HG03469 (cell line): ENCODE results near the gene DDX52.
"Not testable (repeated sequence)": the region's sequence is repeated elsewhere in the genome, so short reads cannot be mapped to it uniquely, and the experiment has no call there.

Experiments
- ATAC-seq: cut with Tn5 transposase; IDR thresholded peaks from one replicate; pipeline ENCODE4 v1.9.1; 2021; ENCODE audit warnings: mild to moderate bottlenecking, moderate library complexity, moderate number of reproducible peaks; ENCODE audit not compliant: unreplicated experiment

The DDX52 gene

DNA sequence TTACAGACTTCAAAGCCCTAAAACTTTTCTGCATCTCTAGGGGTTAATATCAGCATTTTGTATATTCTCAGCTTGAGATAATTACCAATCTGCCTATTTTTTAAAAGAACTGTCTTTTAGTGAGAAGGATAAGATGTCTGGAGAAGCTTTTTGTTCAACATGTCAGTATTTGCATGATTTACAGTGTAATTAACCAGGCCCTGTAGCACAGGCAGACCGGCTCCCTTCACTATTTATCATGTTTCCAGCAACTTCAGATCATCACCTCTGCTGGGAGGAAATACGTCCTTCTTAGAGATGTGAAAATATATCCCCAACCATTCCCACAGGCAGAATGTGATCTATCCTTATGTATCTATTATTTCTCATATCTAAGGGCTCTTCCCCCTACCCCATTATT, 8.6 kb upstream of the DDX52 start:
- no peak for ATAC-seq

DNA sequence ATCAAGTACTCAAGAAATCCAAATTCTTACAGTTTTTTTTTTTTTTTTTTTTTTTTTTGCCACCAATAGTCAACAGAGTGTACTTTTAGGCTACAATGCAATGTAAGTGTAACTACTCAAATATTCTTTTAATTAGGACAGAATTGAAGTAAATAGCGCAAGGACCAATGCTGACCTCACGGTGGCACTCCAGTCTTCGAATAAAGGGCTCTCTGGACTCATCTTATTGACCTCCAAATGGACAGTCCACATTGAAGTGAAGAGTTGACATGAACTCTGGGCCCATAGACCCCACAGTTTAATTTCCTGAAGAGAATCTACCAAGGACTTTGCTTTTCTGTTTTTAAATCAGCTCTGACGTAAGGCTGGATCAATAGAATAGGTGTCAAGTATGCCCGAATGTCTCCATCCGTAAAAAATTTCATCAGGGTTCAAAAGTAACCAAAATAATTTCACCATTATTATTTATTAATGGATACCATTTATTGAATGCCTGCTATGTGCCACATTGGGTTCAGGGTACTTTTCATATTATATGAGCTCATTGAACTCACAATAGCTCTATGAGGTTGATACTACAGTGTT, 7.3 kb upstream of the DDX52 start:
- ATAC-seq, result no peak

DNA sequence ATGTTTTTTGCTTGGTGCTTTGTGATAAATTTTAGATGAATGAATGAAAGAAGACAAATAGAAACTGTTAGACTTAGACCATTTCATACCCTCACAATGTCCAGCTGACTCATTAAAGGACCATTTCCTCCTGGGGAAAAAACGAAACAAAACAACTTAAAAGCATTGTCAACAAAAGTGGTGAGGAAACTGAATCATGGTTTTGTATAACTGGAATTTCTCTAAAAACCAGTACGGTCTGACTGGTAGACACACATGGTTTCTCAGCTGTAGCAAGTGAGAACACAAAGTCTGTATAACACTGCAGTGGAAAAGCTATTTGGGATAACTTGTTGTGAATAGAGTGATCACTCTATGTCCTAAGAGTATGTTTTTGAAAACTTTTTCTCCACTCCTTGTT, 5.3 kb upstream of the DDX52 start:
- ATAC-seq, result no peak

DNA sequence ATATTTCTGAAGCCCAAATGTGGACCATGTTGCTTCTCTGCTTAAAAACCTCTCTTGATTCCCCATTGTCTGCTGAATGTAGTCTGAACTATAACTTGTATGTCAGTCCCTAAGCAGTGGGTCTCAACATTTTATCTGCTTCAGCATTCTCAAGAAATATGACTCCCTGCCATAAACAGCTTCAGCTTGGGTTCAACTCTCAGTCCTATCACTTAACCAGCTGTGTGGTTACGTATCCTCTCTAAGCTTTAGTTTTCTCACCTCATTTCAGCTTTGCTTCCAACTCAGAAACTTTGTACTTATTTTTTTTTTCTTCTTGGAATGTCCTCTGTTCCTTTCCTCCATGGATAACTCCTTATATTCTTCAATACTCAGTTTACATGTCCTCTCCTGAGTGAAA, 4.6 kb upstream of the DDX52 start:
- ATAC-seq, result no peak

DNA sequence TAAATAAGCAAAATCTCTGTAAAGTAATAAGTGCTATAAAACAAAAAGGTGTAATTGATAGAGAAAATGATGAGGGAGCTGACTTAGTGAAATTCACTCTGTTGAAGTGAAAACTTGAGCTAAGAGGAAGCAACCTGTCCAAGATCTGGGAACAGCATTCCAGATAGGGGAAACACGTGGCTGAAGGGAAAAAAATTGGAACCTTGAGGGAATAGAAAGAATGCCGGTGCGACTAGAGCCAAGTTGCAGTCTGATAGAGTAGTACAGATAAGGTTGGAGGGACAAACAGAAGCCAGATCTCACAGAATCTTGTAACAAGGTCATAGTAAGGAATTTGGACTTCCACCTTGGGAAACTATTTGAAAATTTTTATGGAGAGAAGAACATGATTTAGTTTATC, 623 bp upstream of the DDX52 start:
- no peak for ATAC-seq

DNA sequence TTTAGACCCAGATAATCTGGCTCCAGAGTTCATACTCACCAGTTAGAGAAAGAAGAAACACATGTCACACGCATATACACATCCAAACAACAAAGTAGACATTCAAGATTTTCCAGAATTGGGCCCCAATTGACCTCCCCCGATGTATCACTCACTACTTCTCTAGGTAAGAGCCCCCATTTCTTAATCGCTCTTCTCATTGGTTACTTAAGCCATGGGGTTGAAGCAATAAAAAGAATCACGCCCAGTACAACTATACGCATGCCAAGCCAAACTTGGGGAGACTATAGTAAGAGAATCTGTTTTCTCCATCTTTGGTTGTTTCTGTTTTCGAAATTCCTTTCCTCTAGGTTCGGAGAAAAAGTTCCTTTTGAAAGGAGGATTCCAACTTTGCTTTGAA, 565 bp downstream of the DDX52 start:
- no peak for ATAC-seq

DNA sequence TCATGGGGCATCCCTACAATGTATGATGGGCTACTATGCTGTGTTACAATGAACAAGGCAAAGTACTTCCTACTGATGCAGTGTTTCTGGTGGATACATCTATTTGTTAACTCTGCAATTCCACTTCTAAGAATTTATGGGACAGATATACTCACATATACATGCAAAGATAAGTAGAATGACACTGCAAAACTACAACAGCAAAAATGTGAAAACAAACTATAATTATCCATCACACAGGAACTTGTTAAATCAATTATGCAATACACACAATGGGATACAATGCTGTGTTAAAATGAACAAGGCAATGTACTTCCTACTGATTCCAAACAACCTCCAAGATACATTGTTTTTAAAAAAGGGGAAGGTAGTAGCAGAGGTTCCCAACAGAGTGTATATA, 3.2 kb downstream of the DDX52 start:
- ATAC-seq, result no peak

DNA sequence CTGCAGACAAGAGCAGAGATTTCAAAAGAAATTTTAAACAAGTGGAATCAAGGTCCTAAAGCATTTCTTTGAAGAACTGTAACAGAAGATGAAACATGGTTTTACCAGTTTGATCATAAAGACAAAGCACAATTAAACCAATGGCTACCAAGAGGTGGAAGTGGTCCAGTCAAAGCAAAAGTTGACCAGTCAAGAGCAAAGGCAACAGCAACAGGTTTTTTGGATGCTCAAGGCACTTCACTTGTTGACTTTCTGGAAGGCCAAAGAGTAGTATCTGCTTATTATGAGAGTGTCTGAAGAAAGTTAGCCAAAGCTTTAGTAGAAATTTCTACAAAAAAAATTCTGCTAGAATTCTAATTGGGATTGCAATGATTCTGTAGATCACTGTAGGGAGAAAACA, 5.3 kb downstream of the DDX52 start:
- ATAC-seq, result no peak

DNA sequence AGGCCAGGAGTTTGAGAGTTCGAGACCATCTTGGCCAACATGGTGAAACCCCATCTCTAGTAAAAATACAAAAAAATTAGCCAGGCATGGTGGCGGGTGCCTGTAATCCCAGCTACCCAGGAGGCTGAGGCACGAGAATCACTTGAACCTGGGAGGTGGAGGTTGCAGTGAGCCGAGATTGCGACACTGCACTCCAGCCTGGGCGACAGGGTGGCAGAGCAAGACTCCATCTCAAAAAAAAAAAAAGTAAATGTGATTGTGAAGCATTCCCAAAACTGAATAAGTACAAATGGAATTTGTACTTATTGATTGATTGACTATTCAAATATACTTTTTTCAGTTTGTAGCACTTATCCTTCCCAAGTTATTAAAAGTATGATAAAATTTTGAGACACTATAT, 26.8 kb downstream of the DDX52 start:
- not testable (repeated sequence) for ATAC-seq

DNA sequence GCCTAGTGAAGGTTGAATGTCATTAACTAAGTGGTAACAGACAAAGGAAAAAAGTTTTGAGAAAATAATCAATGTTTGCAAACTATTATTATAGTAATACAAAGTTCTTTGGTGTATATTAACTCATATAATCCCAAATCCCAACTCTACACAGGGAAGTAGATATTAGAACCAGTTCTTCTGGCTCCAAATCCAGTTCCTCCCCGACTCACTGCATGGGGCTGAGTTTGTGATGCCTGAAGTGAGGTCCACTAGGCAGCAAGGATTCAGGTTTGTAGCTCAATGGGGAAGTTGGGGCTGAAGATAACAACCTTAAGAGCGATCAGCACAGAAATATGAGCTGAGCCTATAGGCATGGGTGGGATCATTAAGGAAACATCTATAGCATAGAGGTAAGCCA, 28.4 kb downstream of the DDX52 start:
- ATAC-seq, result no peak

DNA sequence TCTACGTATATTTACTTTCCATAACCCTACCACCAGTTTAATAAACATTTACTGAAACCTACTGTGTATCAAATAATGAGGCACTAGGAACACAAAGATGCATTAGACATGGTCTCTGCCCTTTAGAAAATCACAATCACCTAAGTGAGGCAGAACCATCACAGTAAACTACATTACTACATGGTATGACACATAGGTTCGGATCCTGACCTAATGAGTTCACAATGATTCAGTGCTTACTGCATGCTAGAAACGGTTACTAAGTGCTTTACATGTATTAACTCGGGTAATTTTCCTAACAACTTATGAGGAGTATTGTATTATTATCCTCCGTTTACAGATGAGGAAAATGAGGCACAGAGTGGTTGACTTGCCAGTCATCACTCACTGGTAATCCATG, 28.9 kb downstream of the DDX52 start:
- ATAC-seq, result no peak

DNA sequence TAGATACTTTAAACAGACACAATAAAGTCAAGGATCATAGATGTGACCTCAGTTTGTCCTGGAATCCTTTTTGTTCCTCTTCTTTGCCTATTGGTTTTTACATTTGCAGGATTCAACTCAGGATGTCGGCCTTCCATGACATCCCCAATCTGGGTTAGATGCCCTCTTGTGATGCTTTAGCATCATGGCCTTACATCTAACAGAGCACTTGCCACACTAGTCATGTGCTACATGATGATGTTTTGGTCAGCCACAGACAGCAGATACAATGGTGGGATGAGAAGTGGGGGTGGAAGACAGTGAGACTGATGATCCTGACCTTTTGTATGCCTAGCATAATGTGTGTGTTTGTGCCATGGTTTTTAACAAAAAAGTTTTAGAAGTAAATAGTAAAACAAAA, 32.3 kb downstream of the DDX52 start:
- no peak for ATAC-seq

DNA sequence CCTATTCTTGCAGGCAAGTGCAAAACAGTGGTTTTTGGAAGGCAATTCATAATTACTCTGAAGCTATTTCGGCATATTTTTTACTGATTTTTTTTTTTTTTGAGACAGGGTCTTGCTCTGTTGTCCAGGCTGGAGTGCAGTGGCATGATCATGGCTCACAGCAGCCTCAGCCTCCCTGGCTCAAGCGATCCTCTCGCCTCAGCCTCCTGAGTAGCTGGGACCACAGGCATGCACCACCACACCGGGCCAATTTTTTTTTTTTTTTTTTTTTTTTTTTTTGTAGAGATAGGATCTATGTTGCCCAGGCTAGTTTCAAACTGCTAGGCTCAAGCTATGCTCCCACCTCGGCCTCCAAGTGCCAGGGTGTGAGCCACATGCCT, 33.2 kb downstream of the DDX52 start:
- not testable (repeated sequence) for ATAC-seq

DNA sequence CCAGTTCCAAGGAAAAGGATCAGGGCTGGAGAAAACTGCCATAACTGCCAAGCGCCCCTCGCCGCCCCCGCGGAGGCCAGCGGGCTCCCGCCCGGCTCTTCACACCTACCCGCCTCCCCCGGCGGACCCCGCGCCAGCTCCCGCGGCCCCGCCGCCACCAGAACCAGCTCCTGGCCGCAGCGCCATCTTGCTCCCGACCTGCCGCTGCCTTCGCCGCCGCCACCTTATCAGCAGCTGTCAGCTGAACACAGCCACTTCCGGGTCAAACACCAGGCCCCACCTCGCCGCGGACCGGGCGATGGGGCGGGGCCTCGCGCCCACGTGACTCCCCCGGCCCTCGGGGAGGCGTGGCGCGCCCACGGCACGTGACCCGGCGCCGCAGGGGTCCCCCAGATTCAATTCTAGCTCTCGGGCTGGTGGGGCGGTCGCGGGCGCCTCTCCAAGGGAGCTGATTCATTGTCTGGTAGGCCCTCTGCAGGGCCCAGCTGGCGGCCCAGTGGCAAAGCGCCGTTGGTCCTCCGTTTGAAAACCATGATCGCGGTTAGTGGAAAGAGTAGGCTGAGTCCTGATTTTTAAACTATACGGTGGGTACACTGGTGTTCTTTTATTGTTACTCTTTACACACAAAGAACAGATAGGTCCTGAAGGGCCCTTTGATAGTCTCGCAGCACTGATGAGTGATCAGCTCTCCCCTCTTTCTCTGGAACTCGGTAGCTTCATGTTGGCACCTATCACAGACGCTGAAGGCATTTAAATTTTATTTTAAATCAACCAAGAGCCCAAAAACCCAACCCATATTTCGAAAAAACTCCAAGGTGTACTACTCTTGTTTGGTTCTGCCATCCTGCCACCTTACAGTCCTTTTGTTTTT, 33.8 kb downstream of the DDX52 start, which contains the start of gene SYNRG:
Gene SYNRG, minus strand, starts transcription at position 249 of the 871 bp plus-strand sequence. Its CDS starts 63 bp downstream, at position 186.
- peak; percentile 74 for ATAC-seq

DNA sequence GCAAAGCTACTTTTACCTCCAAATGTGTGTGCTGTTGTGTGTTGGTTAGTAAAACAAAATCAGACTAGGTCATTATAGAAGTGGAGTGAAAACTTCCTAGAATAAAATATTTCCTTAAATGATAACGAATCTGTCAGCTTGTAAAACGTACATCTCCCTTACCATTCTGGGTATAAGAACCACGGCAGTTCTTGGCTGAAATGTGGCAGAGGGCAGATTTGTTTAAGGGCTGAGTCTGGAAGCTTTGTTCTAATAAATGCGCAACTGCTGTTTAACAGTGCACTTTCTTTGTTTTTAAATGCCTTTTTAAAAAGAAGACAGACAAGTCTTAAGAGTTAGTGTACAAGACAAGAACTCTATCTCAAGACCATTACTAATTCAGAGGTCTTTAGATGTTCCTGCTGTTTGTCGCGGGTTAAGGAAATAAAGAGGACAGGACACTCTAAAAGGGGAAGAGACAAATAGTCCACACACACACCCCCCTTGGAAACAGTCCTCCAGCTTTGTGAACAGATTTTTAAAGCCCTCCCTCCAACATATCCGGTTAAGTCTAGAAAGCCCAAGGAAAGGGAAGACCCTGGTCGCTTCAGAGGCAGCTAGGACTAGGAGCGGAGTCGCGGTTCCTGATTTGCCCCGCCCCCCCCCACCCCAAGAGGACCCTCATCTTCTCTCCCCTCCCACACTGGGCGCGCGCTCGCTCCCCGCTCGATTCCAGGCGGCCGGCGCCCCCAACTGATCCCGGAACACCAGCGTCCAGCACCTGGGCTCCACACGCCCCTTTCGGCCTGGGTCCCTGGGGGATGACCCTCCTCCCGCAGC, 34.7 kb downstream of the DDX52 start:
- ATAC-seq, result no peak

DNA sequence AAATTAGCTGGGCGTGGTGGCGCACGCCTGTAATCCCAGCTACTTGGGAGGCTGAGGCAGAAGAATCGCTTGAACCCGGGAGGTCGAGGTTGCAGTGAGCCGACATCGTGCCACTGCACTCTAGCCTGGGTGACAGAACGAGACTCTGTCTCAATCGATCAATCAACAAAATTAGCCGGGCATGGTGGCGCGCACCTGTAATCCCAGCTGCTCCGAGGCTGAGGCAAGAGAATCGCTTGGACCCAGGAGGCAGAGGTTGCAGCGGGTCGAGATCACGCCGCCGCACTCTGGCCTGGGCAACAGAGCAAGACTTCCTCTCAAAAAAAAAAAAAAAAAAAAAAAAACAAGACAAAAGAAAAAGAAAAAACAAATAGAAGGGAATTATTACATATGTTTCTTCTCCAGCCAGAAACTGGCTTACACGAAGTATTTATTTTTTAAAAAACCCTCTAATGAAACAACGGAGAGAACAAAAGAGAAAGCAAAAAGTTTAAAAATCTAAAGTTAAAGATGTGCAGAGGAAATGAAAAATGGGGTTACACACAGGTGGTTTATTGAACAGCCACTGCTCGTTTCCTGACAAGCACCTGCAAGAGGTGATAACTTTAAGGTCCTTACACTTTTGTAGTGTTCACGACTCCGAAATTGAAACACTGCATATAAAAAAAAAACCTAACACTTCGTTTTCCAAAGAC, 35.5 kb downstream of the DDX52 start:
- ATAC-seq, result no peak

DNA sequence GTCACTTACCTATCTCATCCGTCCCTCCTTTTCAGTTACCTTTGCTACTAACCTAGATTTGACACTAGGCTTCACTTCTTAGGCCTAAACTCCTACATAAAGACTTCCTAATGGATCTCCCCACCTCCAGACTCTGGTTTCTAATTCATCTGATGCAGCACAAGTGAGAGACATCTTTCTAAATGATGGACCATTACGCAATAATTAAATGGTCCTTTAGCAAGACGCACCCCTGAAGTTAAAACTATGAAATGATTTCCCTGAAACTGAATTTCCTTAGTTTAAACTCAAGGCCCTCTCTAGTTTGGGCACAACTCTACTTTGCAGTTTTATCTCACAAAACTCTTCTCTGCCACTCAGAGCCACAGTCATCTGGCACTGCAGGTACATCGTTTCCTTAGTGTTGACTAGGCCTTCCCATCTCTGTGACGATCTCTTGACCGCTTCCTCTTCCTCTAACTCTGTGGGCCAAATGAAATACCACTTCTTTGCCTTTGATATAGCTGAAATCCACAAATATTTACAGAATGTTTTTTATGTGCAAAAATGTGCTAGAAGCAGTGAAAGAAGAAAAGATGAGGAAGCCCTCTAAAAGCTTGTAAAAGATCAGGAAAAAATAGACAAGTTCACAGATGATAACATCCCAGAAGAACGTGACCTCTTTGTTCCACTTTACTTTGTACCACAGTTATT, 37.3 kb downstream of the DDX52 start:
- no peak for ATAC-seq

DNA sequence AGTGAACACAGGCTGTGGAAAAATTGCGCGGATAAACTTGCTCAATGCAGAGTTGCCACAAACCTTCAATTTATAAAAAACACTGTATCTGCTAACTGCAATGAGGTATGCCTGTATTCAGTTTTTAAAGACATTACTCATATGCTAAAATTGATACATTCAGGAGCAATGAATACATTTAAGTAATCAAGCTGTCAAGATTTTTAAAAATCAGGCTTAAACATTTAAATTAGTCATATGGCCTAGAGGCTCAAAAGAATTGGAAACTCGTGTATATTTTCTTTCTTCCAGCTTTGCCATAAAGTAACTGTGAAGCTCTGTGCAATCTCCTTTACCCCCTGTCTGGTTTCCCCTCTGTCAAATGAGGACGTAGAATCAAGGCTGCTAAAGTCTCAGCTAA, 38.2 kb downstream of the DDX52 start:
- no peak for ATAC-seq

DNA sequence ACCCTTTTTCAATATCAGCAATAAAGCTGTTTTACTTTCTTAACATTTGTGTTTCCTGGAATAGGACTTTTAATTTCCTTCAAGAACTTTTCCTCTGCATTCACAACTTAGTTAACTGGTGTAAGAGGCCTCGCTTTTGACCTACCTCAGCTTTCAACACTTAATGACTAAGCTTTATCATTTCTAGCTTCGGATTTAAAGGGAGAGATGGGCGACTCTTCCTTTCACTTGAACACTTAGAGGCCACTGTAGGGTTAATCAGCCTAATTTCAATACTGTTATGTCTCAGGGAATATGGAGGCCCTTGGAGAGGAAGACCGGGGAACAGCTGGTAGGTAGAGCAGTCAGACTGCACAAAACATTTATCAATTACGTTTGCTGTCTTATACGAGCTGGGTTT, 38.7 kb downstream of the DDX52 start:
- ATAC-seq, result no peak

DNA sequence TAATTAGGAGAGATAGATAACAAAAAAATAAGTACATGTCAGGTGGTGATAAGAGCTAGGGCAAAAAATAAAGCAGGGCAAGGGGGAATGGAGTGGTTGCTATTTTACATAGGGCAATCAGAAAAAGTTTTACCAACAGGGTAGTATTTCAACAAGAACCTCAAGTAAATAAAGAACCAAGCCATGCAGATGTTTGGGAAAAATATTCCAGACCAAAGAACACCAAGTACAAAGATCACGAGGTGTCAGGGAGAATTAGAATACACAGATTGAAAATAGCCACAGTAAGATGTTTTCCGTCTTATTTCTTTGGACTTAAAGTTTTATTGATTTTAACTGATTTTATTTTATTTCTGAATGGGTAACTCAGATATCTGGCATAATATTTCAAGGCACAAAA, 45.1 kb downstream of the DDX52 start:
- ATAC-seq, result no peak

DNA sequence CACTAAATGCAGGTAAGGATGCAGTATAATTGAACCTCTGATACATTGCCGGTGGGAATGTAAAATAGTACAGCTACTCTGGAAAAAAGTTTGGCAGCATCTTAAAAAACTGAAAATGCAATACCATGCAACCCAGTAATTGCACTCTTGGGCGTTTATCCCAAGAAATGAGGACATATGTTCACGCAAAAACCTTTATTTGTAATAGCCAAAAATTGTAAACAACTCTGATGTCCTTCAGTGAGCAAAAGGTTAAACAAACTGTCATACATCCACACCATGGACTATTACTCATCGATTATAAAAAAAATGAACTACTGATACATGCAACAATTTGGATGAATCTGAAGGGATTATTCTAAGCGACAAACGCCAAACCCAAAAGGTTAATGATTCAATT, 51.0 kb downstream of the DDX52 start:
- no peak for ATAC-seq
